B cell (primary cell): ENCODE measurements around the gene RAB11B. TPM values are rescaled to one million over a fixed set of nuclear protein-coding genes. Genes with fewer than 3 reads are reported as not detected.

Experiments used
- ATAC-seq: fragments of 200-7000 bp; cut with Tn5 transposase; one replicate; pipeline ENCODE4 v1.10.0; 2021; ENCODE audit warnings: low read depth, mild to moderate bottlenecking, moderate number of reproducible peaks, moderate library complexity
- CTCF ChIA-PET: fragments of 350-600 bp; sonication (Branson Sonifier 250); formaldehyde crosslinking; loops from one replicate; lab custom pipeline; 2021; ENCODE audit warnings: antibody characterized with exemption, inconsistent platforms; lab: Charles Lee
- POLR2A ChIA-PET: fragments of 350-600 bp; sonication (Branson Sonifier 250); formaldehyde crosslinking; loops from one replicate; lab custom pipeline; 2021; ENCODE audit warnings: antibody characterized with exemption; lab: Charles Lee
- DNase-seq: peaks from one replicate; pipeline ENCODE4 v3.0.0; 2013
- H2AFZ ChIP-seq: 2 replicates; pipeline ENCODE4 v1.6.1; 2012; ENCODE audit warnings: mild to moderate bottlenecking, low read depth, low read length; ENCODE audit not compliant: insufficient read depth, poor library complexity, severe bottlenecking
- H3K27ac ChIP-seq, 2 donors: 1 replicate in 1 of 2; 2 replicates in 1 of 2; pipeline ENCODE4 v1.5.1; 2012 to 2013; ENCODE audit warnings: low read length in 2 of 2, mild to moderate bottlenecking in 2 of 2, moderate library complexity in 1 of 2
- H3K27me3 ChIP-seq, 4 experiments: fragments of 200-600 bp in 1 of 4; sonication (generic) in 1 of 4; replicated peaks in 1 of 4; 1 replicate in 2 of 4; 2 replicates in 2 of 4; pipeline versions ENCODE4 v1.6.1 to v1.7.0; 2013 to 2016; ENCODE audit warnings: low read length in 3 of 4, mild to moderate bottlenecking in 2 of 4, mixed read lengths in 1 of 4, moderate library complexity in 1 of 4; ENCODE audit not compliant: insufficient read depth in 4 of 4, control insufficient read depth in 3 of 4; ENCODE audit errors: control extremely low read depth in 1 of 4
- H3K36me3 ChIP-seq, 2 experiments: replicated peaks in 1 of 2; 1 replicate in 1 of 2; 2 replicates in 1 of 2; pipeline versions ENCODE4 v1.6.1 to v1.7.1; 2013; ENCODE audit warnings: low read length in 1 of 2; ENCODE audit not compliant: insufficient read depth in 2 of 2, control insufficient read depth in 1 of 2; ENCODE audit errors: control extremely low read depth in 1 of 2, extremely low read depth in 1 of 2
- H3K4me1 ChIP-seq, 2 donors: fragments of 200-600 bp in 1 of 2; sonication (generic) in 1 of 2; 1 replicate in 1 of 2; 2 replicates in 1 of 2; pipeline versions ENCODE4 v1.5.1 to v1.6.1; 2013 to 2017; ENCODE audit warnings: low read length in 2 of 2; ENCODE audit not compliant: control insufficient read depth in 2 of 2, insufficient read depth in 2 of 2
- H3K4me2 ChIP-seq: replicated peaks from 2 replicates; pipeline ENCODE3; 2012; ENCODE audit warnings: mild to moderate bottlenecking, low read depth, low read length; ENCODE audit not compliant: poor library complexity, severe bottlenecking
- H3K4me3 ChIP-seq, 5 experiments: fragments of 200-600 bp in 1 of 5; sonication (generic) in 1 of 5; 1 replicate in 3 of 5; 2 replicates in 2 of 5; pipeline versions ENCODE4 v1.5.1 to v1.7.0; 2011 to 2016; ENCODE audit warnings: low read length in 4 of 5, mild to moderate bottlenecking in 4 of 5, low read depth in 2 of 5, control low read depth in 1 of 5, moderate library complexity in 1 of 5; ENCODE audit not compliant: insufficient read depth in 1 of 5; ENCODE audit errors: control extremely low read depth in 1 of 5, extremely low read depth in 1 of 5
- H3K79me2 ChIP-seq: fragments of 200-600 bp; sonication (generic); one replicate; pipeline ENCODE4 v1.6.0; 2016; ENCODE audit warnings: low read length; ENCODE audit not compliant: control insufficient read depth, insufficient read depth
- H3K9ac ChIP-seq: fragments of 200-600 bp; sonication (generic); 2 replicates; pipeline ENCODE4 v1.6.1; 2017; ENCODE audit warnings: mild to moderate bottlenecking, low read length, moderate library complexity
- H3K9me3 ChIP-seq, 3 donors: one replicate each; pipeline versions ENCODE4 v1.6.1 to v1.7.1; 2013; ENCODE audit warnings: low read length in 2 of 3; ENCODE audit not compliant: control insufficient read depth in 2 of 3, insufficient read depth in 1 of 3; ENCODE audit errors: control extremely low read depth in 1 of 3
- H4K20me1 ChIP-seq: 2 replicates; pipeline ENCODE4 v1.6.0; 2012; ENCODE audit warnings: mild to moderate bottlenecking, low read length; ENCODE audit not compliant: insufficient read depth, control insufficient read depth, poor library complexity, severe bottlenecking
- H3K27ac Mint-ChIP-seq: one replicate; pipeline ENCODE4 v1.8.0; 2021; ENCODE audit warnings: mixed read lengths
- H3K27me3 Mint-ChIP-seq: one replicate; pipeline ENCODE4 v1.8.0; 2021; ENCODE audit warnings: mixed read lengths
- H3K4me1 Mint-ChIP-seq: one replicate; pipeline ENCODE4 v1.8.0; 2021; ENCODE audit warnings: mixed read lengths
- H3K4me3 Mint-ChIP-seq: one replicate; pipeline ENCODE4 v1.8.0; 2021; ENCODE audit warnings: mixed read lengths
- H3K9me3 Mint-ChIP-seq: one replicate; pipeline ENCODE4 v1.8.0; 2022; ENCODE audit warnings: mixed read lengths; ENCODE audit not compliant: insufficient read depth
- CTCF ChIP-seq: fragments of 200-600 bp; IDR thresholded peaks from one replicate; pipeline ENCODE4 v1.8.0; 2022; ENCODE audit warnings: antibody characterized with exemption, mild to moderate bottlenecking
- EZH2 ChIP-seq: IDR thresholded peaks from 2 replicates; pipeline ENCODE4 v1.6.1; 2012; ENCODE audit warnings: borderline replicate concordance, low read depth, mild to moderate bottlenecking, moderate library complexity, low read length; ENCODE audit not compliant: insufficient read depth, poor library complexity, severe bottlenecking
- WGBS: methylation state at CpG from one replicate; pipeline ENCODE4 v1.1.5; 2013; ENCODE audit warnings: missing lambda C conversion rate; ENCODE audit not compliant: insufficient coverage; 5-methylcytosine and 5-hydroxymethylcytosine counted together
- intact Hi-C: fragments of 100-400 bp; cut with micrococcal nuclease; formaldehyde crosslinking; loops from one replicate; pipeline ENCODE4 v1.10.0; 2022
- polyA plus RNA-seq: library from polyadenylated mRNA; depleted of rRNA; stranded (reverse); fragments of >200 nt; gene quantifications from 2 replicates; pipeline ENCODE4 v1.2.3, GENCODE V29; 2012
- total RNA-seq, 2 donors: library from RNA; stranded (reverse); fragments of 120-200 nt in 1 of 2; gene quantifications; 1 replicate in 1 of 2; 2 replicates in 1 of 2; pipeline versions ENCODE4 v1.2.3 to v1.2.4, GENCODE V29; 2013 to 2022

The RAB11B gene
- total and polyA plus RNA-seq, 2 donors (not counting 1 experiment from before 2014, with no cell fraction given): 130 to 165 TPM

- ChIA-PET CTCF (no interaction called here), POLR2A (no interaction called here)
- TF ChIP-seq EZH2: no peak
- TF ChIP-seq CTCF: no peak
- no peak overlapping the region for H3K4me3 Mint-ChIP-seq
- DNase-seq: no peak
- no peaks in the 10 kb centered on the region for H3K27me3 Mint-ChIP-seq
- peaks cover 0 to 9% of the 10 kb centered on the region in 2 experiments for H3K36me3 ChIP-seq
- H3K4me3 ChIP-seq: no peak overlapping the region
- no peak overlapping the region for H2AFZ ChIP-seq
- H3K27ac ChIP-seq: no peak overlapping the region
- H4K20me1 ChIP-seq: no peaks in the 10 kb centered on the region
- no peaks in the 10 kb centered on the region for H3K27me3 ChIP-seq
- H3K9me3 Mint-ChIP-seq: no peaks in the 10 kb centered on the region
- no peaks in the 10 kb centered on the region for H3K4me1 ChIP-seq
- WGBS: 98% methylated on average over 11 of the region's 12 CpGs
- H3K4me1 Mint-ChIP-seq: peaks cover 2% of the 10 kb centered on the region
- H3K79me2 ChIP-seq: no peaks in the 10 kb centered on the region
- no peak overlapping the region for H3K4me2 ChIP-seq
- intact Hi-C loops: no loop called here
- no peak for ATAC-seq
- no peaks in the 10 kb centered on the region for H3K9me3 ChIP-seq
- H3K27ac Mint-ChIP-seq: no peak overlapping the region
- H3K9ac ChIP-seq: no peak overlapping the region
Measured at GRCh38 chr19:8438236-8438635, 48.1 kb downstream of the RAB11B start.

- no peak overlapping the region for H3K4me3 ChIP-seq
- intact Hi-C loops: no loop called here
- DNase-seq (no peak), ATAC-seq (no peak)
- no peaks in the 10 kb centered on the region for H3K27me3 ChIP-seq
- H2AFZ ChIP-seq: no peak overlapping the region
- peaks cover 17 to 19% of the 10 kb centered on the region in 2 donors for H3K4me1 ChIP-seq
- H4K20me1 ChIP-seq: peaks cover 21% of the 10 kb centered on the region
- H3K9me3 Mint-ChIP-seq: no peaks in the 10 kb centered on the region
- H3K27ac ChIP-seq: no peak overlapping the region
- no peak overlapping the region for H3K9ac ChIP-seq
- no peak overlapping the region for H3K4me2 ChIP-seq
- TF ChIP-seq EZH2 (no peak), CTCF (no peak)
- H3K27me3 Mint-ChIP-seq: no peaks in the 10 kb centered on the region
- ChIA-PET CTCF (interaction anchor here (1.0 to 2.1 kb wide), 3 partner anchors 29 to 137 kb away, joined by 4 to 10 read pairs (median 5); partner anchors contain the start of gene MARCHF2), POLR2A (no interaction called here)
- H3K9me3 ChIP-seq: no peaks in the 10 kb centered on the region
- peaks cover 22% of the 10 kb centered on the region for H3K79me2 ChIP-seq
- H3K36me3 ChIP-seq: peaks cover 0 to 18% of the 10 kb centered on the region in 2 experiments
- no peak overlapping the region for H3K27ac Mint-ChIP-seq
- 86% methylated on average over 6 of the region's 6 CpGs for WGBS
- H3K4me1 Mint-ChIP-seq: peaks cover 17% of the 10 kb centered on the region
- no peak overlapping the region for H3K4me3 Mint-ChIP-seq
Measured at GRCh38 chr19:8441725-8442544, 51.8 kb downstream of the RAB11B start.
